NAMALWA (cell line): Measurements from ENCODE around the gene THAP9.
"Not testable (repeated sequence)": the region's sequence is repeated elsewhere in the genome, so short reads cannot be mapped to it uniquely, and the experiment has no call there.

Experiments used
- DNase-seq: peaks from one replicate; pipeline ENCODE4 v3.0.0-alpha.2; 2015; ENCODE audit warnings: low spot score

Gene THAP9

GRCh38 chr4:82896755-82897154 lies 3.8 kb upstream of the THAP9 start:
- no peak for DNase-seq

- DNase-seq, result peak; percentile 72
Observed at GRCh38 chr4:82898322-82899243, 2.0 kb upstream of the THAP9 start.

GRCh38 chr4:82899374-82900065 lies 1.0 kb upstream of the THAP9 start:
- peak; percentile 46 for DNase-seq

- DNase-seq, result peak; percentile 74
Observed at GRCh38 chr4:82900066-82900410, 497 bp upstream of the THAP9 start.

GRCh38 chr4:82901183-82901718 lies 716 bp downstream of the THAP9 start:
- DNase-seq, result no peak

GRCh38 chr4:82903737-82904136 lies 3.2 kb downstream of the THAP9 start:
- DNase-seq, result peak; percentile 19

GRCh38 chr4:82905205-82905604 lies 4.7 kb downstream of the THAP9 start:
- peak; percentile 26 for DNase-seq

- DNase-seq, result no peak
Observed at GRCh38 chr4:82906469-82906868, 5.9 kb downstream of the THAP9 start.

GRCh38 chr4:82909326-82909725 lies 8.8 kb downstream of the THAP9 start:
- DNase-seq, result no peak

- DNase-seq, result no peak
Observed at GRCh38 chr4:82913305-82913704, 12.8 kb downstream of the THAP9 start.

GRCh38 chr4:82913968-82914367 lies 13.4 kb downstream of the THAP9 start:
- not testable (repeated sequence) for DNase-seq

- DNase-seq, result no peak
Observed at GRCh38 chr4:82918091-82918490, 17.6 kb downstream of the THAP9 start.

GRCh38 chr4:82919386-82919785 lies 18.9 kb downstream of the THAP9 start:
- DNase-seq, result no peak

- DNase-seq, result no peak
Observed at GRCh38 chr4:82921795-82922194, 21.3 kb downstream of the THAP9 start.

GRCh38 chr4:82930848-82931755 lies 30.6 kb downstream of the THAP9 start:
- no peak for DNase-seq

- DNase-seq, result no peak
Observed at GRCh38 chr4:82934441-82934840, 33.9 kb downstream of the THAP9 start.

GRCh38 chr4:82939414-82939813 lies 38.9 kb downstream of the THAP9 start:
- no peak for DNase-seq

GRCh38 chr4:82947498-82947897 lies 47.0 kb downstream of the THAP9 start:
- no peak for DNase-seq

- DNase-seq, result no peak
Observed at GRCh38 chr4:82948647-82949204, 48.2 kb downstream of the THAP9 start.

- DNase-seq, result no peak
Observed at GRCh38 chr4:82951196-82951595, 50.7 kb downstream of the THAP9 start.

GRCh38 chr4:82954212-82954611 lies 53.7 kb downstream of the THAP9 start:
- DNase-seq, result no peak

- no peak for DNase-seq
Observed at GRCh38 chr4:82957045-82957444, 56.5 kb downstream of the THAP9 start.
